CD4-positive, alpha-beta T cell (primary cell): ENCODE data around the gene GPC5. TPM values are rescaled to one million over a fixed set of nuclear protein-coding genes. Genes with fewer than 3 reads are reported as not detected.

Experiments used
- ATAC-seq: fragments of 200-7000 bp; cut with Tn5 transposase; one replicate; pipeline ENCODE4 v1.10.0; 2022; ENCODE audit warnings: mild to moderate bottlenecking; ENCODE audit not compliant: poor library complexity
- CTCF ChIA-PET: fragments of 350-600 bp; sonication (Branson Sonifier 250); formaldehyde crosslinking; loops from one replicate; lab custom pipeline; 2021; ENCODE audit warnings: antibody characterized with exemption, inconsistent platforms; lab: Charles Lee
- POLR2A ChIA-PET: fragments of 350-600 bp; sonication (Branson Sonifier 250); formaldehyde crosslinking; loops from one replicate; lab custom pipeline; 2021; ENCODE audit warnings: antibody characterized with exemption, inconsistent platforms; lab: Charles Lee
- DNase-seq, 14 experiments: peaks; one replicate each; pipeline ENCODE4 v3.0.0-alpha.2; 2013 to 2020; ENCODE audit warnings: mixed read lengths in 2 of 14
- H3K27ac ChIP-seq, 2 donors: one replicate each; pipeline versions ENCODE4 v1.5.1 to v1.7.0; 2013; ENCODE audit warnings: low read length in 2 of 2, low read depth in 1 of 2, mild to moderate bottlenecking in 1 of 2
- H3K27me3 ChIP-seq, 2 experiments: 1 replicate in 1 of 2; 2 replicates in 1 of 2; pipeline versions ENCODE4 v1.6.1 to v1.7.0; 2013; ENCODE audit warnings: low read length in 2 of 2, control low read depth in 1 of 2, mild to moderate bottlenecking in 1 of 2, moderate library complexity in 1 of 2; ENCODE audit not compliant: insufficient read depth in 2 of 2, control insufficient read depth in 1 of 2
- H3K36me3 ChIP-seq: one replicate; pipeline ENCODE4 v1.6.1; 2013; ENCODE audit warnings: low read length, control low read depth; ENCODE audit not compliant: insufficient read depth
- H3K4me1 ChIP-seq: one replicate; pipeline ENCODE4 v1.6.1; 2013; ENCODE audit warnings: low read length, control low read depth; ENCODE audit not compliant: insufficient read depth
- H3K4me3 ChIP-seq: one replicate; pipeline ENCODE4 v1.5.1; 2013; ENCODE audit warnings: mild to moderate bottlenecking, low read length, moderate library complexity
- H3K9me3 ChIP-seq, 2 experiments: 1 replicate in 1 of 2; 2 replicates in 1 of 2; pipeline versions ENCODE4 v1.6.1 to v1.7.0; 2013; ENCODE audit warnings: low read length in 2 of 2, mild to moderate bottlenecking in 2 of 2, control low read depth in 1 of 2, moderate library complexity in 1 of 2; ENCODE audit not compliant: control insufficient read depth in 1 of 2, insufficient read depth in 1 of 2
- H3K27ac Mint-ChIP-seq: one replicate; pipeline ENCODE4 v1.8.0; 2020; ENCODE audit warnings: mixed read lengths
- H3K27me3 Mint-ChIP-seq: one replicate; pipeline ENCODE4 v1.8.0; 2021; ENCODE audit warnings: mixed read lengths
- H3K36me3 Mint-ChIP-seq: one replicate; pipeline ENCODE4 v1.8.0; 2021; ENCODE audit warnings: low read depth, mixed read lengths
- H3K4me1 Mint-ChIP-seq: one replicate; pipeline ENCODE4 v1.8.0; 2021; ENCODE audit warnings: low read depth, mixed read lengths
- H3K4me3 Mint-ChIP-seq: one replicate; pipeline ENCODE4 v1.8.0; 2020; ENCODE audit warnings: mild to moderate bottlenecking, mixed read lengths
- H3K9me3 Mint-ChIP-seq: one replicate; pipeline ENCODE4 v1.8.0; 2020; ENCODE audit warnings: mixed read lengths
- intact Hi-C, 2 experiments: fragments of 100-400 bp; cut with DNase I in 1 of 2; cut with micrococcal nuclease in 1 of 2; formaldehyde crosslinking; loops; one replicate each; pipeline versions ENCODE4 v1.15.1 to v1.9.0; 2023 to 2025; cut with DNase I, micrococcal nuclease
- total RNA-seq, 174 experiments: library from RNA in 2 of 174; stranded (reverse) in 2 of 174; gene quantifications; one replicate each; pipeline ENCODE4 v1.2.3 and lab custom pipeline; 2021 to 2026
- TF ChIP-seq, protein P1 (sequence below): fragments of 200-600 bp; IDR thresholded peaks from one replicate; pipeline ENCODE4 v1.8.0; 2022; ENCODE audit warnings: antibody characterized with exemption, mild to moderate bottlenecking

The GPC5 gene
- total RNA-seq, 2 experiments from 2014 or later, result not detected

DNA sequence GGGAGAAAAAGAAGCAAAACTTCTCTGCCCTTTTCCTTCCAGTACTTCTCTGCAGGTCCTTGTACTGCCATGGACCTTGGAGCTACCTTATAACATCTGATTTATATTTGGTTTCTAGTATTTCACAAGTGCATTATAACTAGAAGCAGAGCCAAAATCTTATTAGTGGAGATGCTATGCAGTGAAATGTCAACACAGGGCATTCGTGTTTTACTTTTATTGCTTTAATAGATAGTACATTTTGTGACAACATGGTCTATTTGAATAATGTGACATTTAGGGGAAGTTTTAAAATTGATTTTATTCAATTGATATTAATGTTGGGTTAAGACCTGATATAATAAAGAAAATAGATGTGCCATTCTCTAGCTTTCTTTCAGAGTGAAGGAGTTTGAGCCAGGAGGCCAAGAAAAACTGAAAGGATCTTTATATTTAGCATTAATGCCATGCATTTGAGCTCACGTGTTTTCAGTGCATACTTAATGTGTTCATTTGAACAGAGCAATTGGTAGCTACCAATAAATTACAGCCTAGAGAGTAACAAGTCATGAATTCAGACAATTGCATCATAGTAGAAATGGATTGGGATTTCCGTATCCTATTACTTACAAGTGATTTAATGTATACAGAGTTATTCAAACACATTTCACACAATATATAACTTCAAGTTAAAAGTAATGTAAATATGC lies 863.8 kb downstream of the GPC5 start:
- DNase-seq (no peak), ATAC-seq (no peak)
- TF ChIP-seq, protein P1, sequence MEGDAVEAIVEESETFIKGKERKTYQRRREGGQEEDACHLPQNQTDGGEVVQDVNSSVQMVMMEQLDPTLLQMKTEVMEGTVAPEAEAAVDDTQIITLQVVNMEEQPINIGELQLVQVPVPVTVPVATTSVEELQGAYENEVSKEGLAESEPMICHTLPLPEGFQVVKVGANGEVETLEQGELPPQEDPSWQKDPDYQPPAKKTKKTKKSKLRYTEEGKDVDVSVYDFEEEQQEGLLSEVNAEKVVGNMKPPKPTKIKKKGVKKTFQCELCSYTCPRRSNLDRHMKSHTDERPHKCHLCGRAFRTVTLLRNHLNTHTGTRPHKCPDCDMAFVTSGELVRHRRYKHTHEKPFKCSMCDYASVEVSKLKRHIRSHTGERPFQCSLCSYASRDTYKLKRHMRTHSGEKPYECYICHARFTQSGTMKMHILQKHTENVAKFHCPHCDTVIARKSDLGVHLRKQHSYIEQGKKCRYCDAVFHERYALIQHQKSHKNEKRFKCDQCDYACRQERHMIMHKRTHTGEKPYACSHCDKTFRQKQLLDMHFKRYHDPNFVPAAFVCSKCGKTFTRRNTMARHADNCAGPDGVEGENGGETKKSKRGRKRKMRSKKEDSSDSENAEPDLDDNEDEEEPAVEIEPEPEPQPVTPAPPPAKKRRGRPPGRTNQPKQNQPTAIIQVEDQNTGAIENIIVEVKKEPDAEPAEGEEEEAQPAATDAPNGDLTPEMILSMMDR, result no peak
- Mint-ChIP-seq H3K4me1 (no peaks in the 10 kb centered on the region), H3K36me3 (no peaks in the 10 kb centered on the region), H3K9me3 (no peaks in the 10 kb centered on the region), H3K27me3 (no peaks in the 10 kb centered on the region), H3K4me3 (no peak overlapping the region), H3K27ac (no peak overlapping the region)
- no peak overlapping the region for H3K27ac ChIP-seq
- H3K9me3 ChIP-seq, result peaks cover 0 to 4% of the 10 kb centered on the region in 2 experiments
- ChIA-PET POLR2A (no interaction called here), CTCF (no interaction called here)
- H3K27me3 ChIP-seq, result no peaks in the 10 kb centered on the region
- intact Hi-C loops, result no loop called here
- H3K4me3 ChIP-seq, result no peak overlapping the region
- H3K36me3 ChIP-seq, result no peaks in the 10 kb centered on the region
- no peaks in the 10 kb centered on the region for H3K4me1 ChIP-seq

DNA sequence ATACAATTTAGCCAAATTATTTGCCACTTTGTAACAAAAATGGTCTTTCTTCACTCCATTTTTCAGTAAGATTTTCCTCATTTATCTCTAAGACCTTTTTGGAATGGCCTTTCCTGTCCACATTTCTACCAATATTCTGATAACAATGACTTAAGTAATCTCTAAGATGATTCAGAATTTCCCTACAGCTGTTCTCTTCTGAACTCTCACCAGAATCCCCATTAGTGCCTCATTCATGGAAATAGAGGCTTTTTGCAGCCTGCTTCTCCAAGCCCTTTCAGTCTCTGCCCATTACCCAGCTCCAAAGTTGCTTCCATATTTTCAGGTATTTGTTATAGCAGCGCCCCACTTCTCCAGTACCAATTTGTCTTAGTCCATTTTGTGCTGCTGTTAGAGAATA lies 867.0 kb downstream of the GPC5 start:
- no peak overlapping the region for H3K4me3 ChIP-seq
- no peaks in the 10 kb centered on the region for H3K27me3 ChIP-seq
- ChIA-PET POLR2A (no interaction called here), CTCF (no interaction called here)
- ATAC-seq (no peak), DNase-seq (no peak)
- no peaks in the 10 kb centered on the region for H3K4me1 ChIP-seq
- intact Hi-C loops, result no loop called here
- Mint-ChIP-seq H3K9me3 (no peaks in the 10 kb centered on the region), H3K4me3 (no peak overlapping the region), H3K4me1 (no peaks in the 10 kb centered on the region), H3K27ac (no peak overlapping the region), H3K27me3 (no peaks in the 10 kb centered on the region), H3K36me3 (no peaks in the 10 kb centered on the region)
- no peak overlapping the region for H3K27ac ChIP-seq
- H3K36me3 ChIP-seq, result no peaks in the 10 kb centered on the region
- H3K9me3 ChIP-seq, result no peaks in the 10 kb centered on the region
- TF ChIP-seq, protein P1, result no peak

DNA sequence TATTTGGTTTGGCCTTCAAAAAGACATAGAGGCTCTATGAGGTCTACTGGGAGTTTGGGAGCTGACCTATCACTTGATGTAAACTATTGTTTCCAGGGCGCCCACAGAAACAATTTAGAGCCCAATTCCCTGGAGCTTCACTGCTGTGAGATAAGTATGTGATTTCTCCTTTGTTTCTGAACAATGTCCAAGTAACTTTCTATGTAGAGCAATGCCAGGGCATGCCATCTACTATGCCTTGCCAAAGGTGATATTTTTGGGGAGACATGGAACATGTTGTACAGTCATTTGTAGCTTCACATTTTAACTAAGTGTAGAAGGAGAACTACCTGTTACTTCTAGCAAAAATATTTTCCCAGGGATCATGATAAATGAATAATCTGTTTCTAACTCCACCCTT lies 872.6 kb downstream of the GPC5 start:
- H3K9me3 ChIP-seq, result peaks cover 0 to 5% of the 10 kb centered on the region in 2 experiments
- intact Hi-C loops, result no loop called here
- ATAC-seq, result no peak
- no peak overlapping the region for H3K4me3 Mint-ChIP-seq
- ChIA-PET POLR2A (no interaction called here), CTCF (no interaction called here)
- no peaks in the 10 kb centered on the region for H3K27me3 ChIP-seq
- H3K27ac Mint-ChIP-seq, result no peak overlapping the region
- no peaks in the 10 kb centered on the region for H3K36me3 ChIP-seq
- TF ChIP-seq, protein P1, result no peak
- H3K27me3 Mint-ChIP-seq, result no peaks in the 10 kb centered on the region
- no peaks in the 10 kb centered on the region for H3K4me1 Mint-ChIP-seq
- H3K9me3 Mint-ChIP-seq, result no peaks in the 10 kb centered on the region
- no peak for DNase-seq
- no peak overlapping the region for H3K27ac ChIP-seq
- no peaks in the 10 kb centered on the region for H3K36me3 Mint-ChIP-seq
- no peak overlapping the region for H3K4me3 ChIP-seq
- no peaks in the 10 kb centered on the region for H3K4me1 ChIP-seq
